PC-3 (cell line): ENCODE results near the gene MAD1L1. TPM values are rescaled to one million over a fixed set of nuclear protein-coding genes. Genes with fewer than 3 reads are reported as not detected.

Experiments
- ATAC-seq: fragments of 200-7000 bp; cut with Tn5 transposase; 2 replicates; pipeline ENCODE4 v1.9.1; 2020; ENCODE audit warnings: mild to moderate bottlenecking, moderate library complexity
- BruUV-seq: library from RNA; stranded (reverse); fragments of 400-500 nt; replicated peaks from 2 replicates; lab custom pipeline; 2021; lab: Mats Ljungman, UMichigan
- CTCF ChIA-PET: fragments of 300-600 bp; sonication (Branson Sonifier 250); formaldehyde crosslinking; loops from one replicate; lab custom pipeline; 2022; ENCODE audit warnings: antibody characterized with exemption; lab: Charles Lee
- POLR2A ChIA-PET: fragments of 300-600 bp; sonication (Branson Sonifier 250); formaldehyde crosslinking; loops from one replicate; lab custom pipeline; 2022; ENCODE audit warnings: antibody characterized with exemption; ENCODE audit not compliant: unreplicated experiment; lab: Charles Lee
- DNase-seq: peaks from one replicate; pipeline ENCODE4 v3.0.0-alpha.2; 2015
- H2AFZ ChIP-seq: fragments of 300-600 bp; sonication (generic); 2 replicates; pipeline ENCODE4 v1.6.0; 2016; ENCODE audit warnings: antibody characterized with exemption, low read length
- H3F3A ChIP-seq: fragments of 300-600 bp; sonication (generic); one replicate; pipeline ENCODE4 v1.6.0; 2017; ENCODE audit warnings: antibody characterized with exemption, low read length, control low read depth, mild to moderate bottlenecking; ENCODE audit not compliant: unreplicated experiment
- H3K27ac ChIP-seq: fragments of 300-600 bp; sonication (generic); 2 replicates; pipeline ENCODE4 v1.5.1; 2016; ENCODE audit warnings: mild to moderate bottlenecking, low read length
- H3K27me3 ChIP-seq: fragments of 300-600 bp; sonication (generic); 2 replicates; pipeline ENCODE4 v1.6.1; 2016; ENCODE audit warnings: low read length, mixed read lengths
- H3K36me3 ChIP-seq: fragments of 300-600 bp; sonication (generic); 2 replicates; pipeline ENCODE4 v1.6.1; 2016; ENCODE audit warnings: low read depth, mixed run types, low read length, mixed read lengths
- H3K4me1 ChIP-seq: fragments of 300-600 bp; sonication (generic); 2 replicates; pipeline ENCODE4 v1.5.1; 2016; ENCODE audit warnings: low read length; ENCODE audit not compliant: insufficient read depth
- H3K4me2 ChIP-seq: fragments of 300-600 bp; sonication (generic); 2 replicates; pipeline ENCODE4 v1.6.0; 2016; ENCODE audit warnings: low read length
- H3K4me3 ChIP-seq: fragments of 300-600 bp; sonication (generic); 2 replicates; pipeline ENCODE4 v1.5.1; 2016; ENCODE audit warnings: mild to moderate bottlenecking, low read length, mixed read lengths
- H3K79me2 ChIP-seq: fragments of 300-600 bp; sonication (generic); 2 replicates; pipeline ENCODE4 v1.6.1; 2017; ENCODE audit warnings: low read length, mixed read lengths
- H3K9ac ChIP-seq: fragments of 300-600 bp; sonication (generic); 2 replicates; pipeline ENCODE4 v1.6.0; 2016; ENCODE audit warnings: mild to moderate bottlenecking, low read length
- H3K9me2 ChIP-seq: fragments of 300-600 bp; sonication (generic); replicated peaks from 2 replicates; pipeline ENCODE4 v1.6.1; 2016; ENCODE audit warnings: mixed run types, low read length, mixed read lengths
- H3K9me3 ChIP-seq: fragments of 300-600 bp; sonication (generic); 2 replicates; pipeline ENCODE4 v1.6.1; 2016; ENCODE audit warnings: low read length, mixed read lengths
- H4K20me1 ChIP-seq: fragments of 300-600 bp; sonication (generic); 2 replicates; pipeline ENCODE4 v1.6.1; 2016; ENCODE audit warnings: low read length, mixed read lengths
- EZH2 ChIP-seq: fragments of 300-600 bp; sonication (generic); IDR thresholded peaks from one replicate; pipeline ENCODE4 v1.6.1; 2017; ENCODE audit warnings: antibody characterized with exemption, mild to moderate bottlenecking, low read length; ENCODE audit not compliant: unreplicated experiment
- EZH2phosphoT487 ChIP-seq: fragments of 300-600 bp; sonication (generic); IDR thresholded peaks from 2 replicates; pipeline ENCODE4 v1.6.1; 2018; ENCODE audit warnings: mild to moderate bottlenecking, antibody characterized with exemption, low read length, borderline replicate concordance
- intact Hi-C: fragments of 100-400 bp; cut with micrococcal nuclease; formaldehyde crosslinking; loops from 2 replicates; pipeline ENCODE4 v1.9.0; 2023
- total RNA-seq: library from RNA; depleted of rRNA; stranded (reverse); fragments of >200 nt; gene quantifications from 2 replicates; pipeline ENCODE4 v1.2.3, GENCODE V29; 2014
- TF ChIP-seq, protein P1 (sequence below): fragments of 300-600 bp; sonication (generic); conservative IDR thresholded peaks from 2 replicates; pipeline ENCODE4 v1.5.1; 2017; ENCODE audit warnings: antibody characterized with exemption, low read depth, mild to moderate bottlenecking, low read length

Gene MAD1L1
- total RNA-seq, 1 experiment from 2014 or later: 88.4 TPM

GRCh38 chr7:2065528-2065927 is 167.2 kb downstream of the MAD1L1 start:
- Histone ChIP-seq H3K9me3 (0 out of 2 replicates have a peak, but pooled peaks cover 1% of the 10 kb centered on the region), H2AFZ (no peak overlapping the region), H3K27ac (no peak overlapping the region), H3K36me3 (peaks cover 1% of the 10 kb centered on the region; the same call in 1 of the 2 replicates), H3K79me2 (no peaks in the 10 kb centered on the region), H4K20me1 (no peaks in the 10 kb centered on the region), H3K4me3 (no peak overlapping the region), H3K9me2 (no peaks in the 10 kb centered on the region), H3K9ac (no peak overlapping the region), H3K4me1 (peaks cover 10% of the 10 kb centered on the region), H3K27me3 (no peaks in the 10 kb centered on the region), H3F3A (no peaks in the 10 kb centered on the region), H3K4me2 (no peak overlapping the region)
- no TSS peak for BruUV-seq
- ATAC-seq (no peak), DNase-seq (no peak)
- CTCF ChIA-PET: no interaction called here
- TF ChIP-seq EZH2phosphoT487 (no peak), EZH2 (no peak)
- POLR2A ChIA-PET: no interaction called here
- intact Hi-C loops: no loop called here

DNA sequence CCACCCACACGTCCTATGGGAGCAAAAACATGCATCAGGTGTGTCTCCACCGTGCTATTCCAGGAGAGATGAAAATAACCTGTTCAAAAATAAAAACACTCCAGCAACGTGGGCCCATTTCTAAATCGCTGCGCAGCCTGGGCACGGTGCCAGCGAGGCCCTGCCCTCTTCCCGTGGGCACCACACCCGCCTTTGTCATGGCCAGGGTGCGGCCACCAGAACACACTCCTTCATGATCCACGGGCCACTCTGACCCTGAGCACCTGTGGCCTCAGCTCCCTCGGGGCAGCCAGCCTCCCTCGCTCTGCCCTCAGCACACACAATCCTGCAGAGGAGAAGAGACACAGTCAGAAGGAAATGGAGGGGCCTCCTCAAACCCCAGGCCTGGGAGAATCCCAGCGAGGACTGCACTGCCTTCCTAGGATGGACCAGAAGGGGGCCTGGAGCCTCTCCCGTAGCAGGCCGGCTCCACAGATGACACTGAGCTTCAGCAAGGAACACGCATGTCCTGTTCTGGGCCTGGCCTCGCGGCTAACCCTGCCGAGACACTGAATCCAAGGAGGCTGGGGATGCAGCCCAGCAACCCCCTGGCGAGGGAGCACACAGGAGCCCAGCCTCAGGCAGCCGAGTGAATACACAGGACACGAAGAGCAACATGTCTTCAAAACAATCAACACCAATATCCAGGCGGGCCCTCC is 169.0 kb downstream of the MAD1L1 start:
- Histone ChIP-seq H3F3A (no peaks in the 10 kb centered on the region), H2AFZ (no peak overlapping the region), H3K27me3 (no peaks in the 10 kb centered on the region), H3K4me1 (peaks cover 10% of the 10 kb centered on the region), H4K20me1 (no peaks in the 10 kb centered on the region), H3K9me2 (no peaks in the 10 kb centered on the region), H3K9me3 (0 out of 2 replicates have a peak, but pooled peaks cover 3% of the 10 kb centered on the region), H3K9ac (no peak overlapping the region), H3K4me3 (no peak overlapping the region), H3K79me2 (no peaks in the 10 kb centered on the region), H3K36me3 (peaks cover 9% of the 10 kb centered on the region; the same call in 1 of the 2 replicates), H3K27ac (peak overlapping the region; percentile 21; the same call in 1 of the 2 replicates), H3K4me2 (no peak overlapping the region)
- intact Hi-C loops: no loop called here
- POLR2A ChIA-PET: interaction anchor here (0.6 kb wide), 1 partner anchor 8 kb away, joined by 4 read pairs; no protein-coding TSS in a partner anchor
- TF ChIP-seq, protein P1, sequence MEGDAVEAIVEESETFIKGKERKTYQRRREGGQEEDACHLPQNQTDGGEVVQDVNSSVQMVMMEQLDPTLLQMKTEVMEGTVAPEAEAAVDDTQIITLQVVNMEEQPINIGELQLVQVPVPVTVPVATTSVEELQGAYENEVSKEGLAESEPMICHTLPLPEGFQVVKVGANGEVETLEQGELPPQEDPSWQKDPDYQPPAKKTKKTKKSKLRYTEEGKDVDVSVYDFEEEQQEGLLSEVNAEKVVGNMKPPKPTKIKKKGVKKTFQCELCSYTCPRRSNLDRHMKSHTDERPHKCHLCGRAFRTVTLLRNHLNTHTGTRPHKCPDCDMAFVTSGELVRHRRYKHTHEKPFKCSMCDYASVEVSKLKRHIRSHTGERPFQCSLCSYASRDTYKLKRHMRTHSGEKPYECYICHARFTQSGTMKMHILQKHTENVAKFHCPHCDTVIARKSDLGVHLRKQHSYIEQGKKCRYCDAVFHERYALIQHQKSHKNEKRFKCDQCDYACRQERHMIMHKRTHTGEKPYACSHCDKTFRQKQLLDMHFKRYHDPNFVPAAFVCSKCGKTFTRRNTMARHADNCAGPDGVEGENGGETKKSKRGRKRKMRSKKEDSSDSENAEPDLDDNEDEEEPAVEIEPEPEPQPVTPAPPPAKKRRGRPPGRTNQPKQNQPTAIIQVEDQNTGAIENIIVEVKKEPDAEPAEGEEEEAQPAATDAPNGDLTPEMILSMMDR: 0 out of 2 replicates have a peak, but pooled peaks have one; percentile 13
- TF ChIP-seq EZH2phosphoT487: no peak
- BruUV-seq: no TSS peak
- CTCF ChIA-PET: interaction anchor here (0.5 kb wide), 1 partner anchor 40 kb away, joined by 3 read pairs; no protein-coding TSS in a partner anchor
- DNase-seq (peak; percentile 45), ATAC-seq (peak; percentile 80)

DNA sequence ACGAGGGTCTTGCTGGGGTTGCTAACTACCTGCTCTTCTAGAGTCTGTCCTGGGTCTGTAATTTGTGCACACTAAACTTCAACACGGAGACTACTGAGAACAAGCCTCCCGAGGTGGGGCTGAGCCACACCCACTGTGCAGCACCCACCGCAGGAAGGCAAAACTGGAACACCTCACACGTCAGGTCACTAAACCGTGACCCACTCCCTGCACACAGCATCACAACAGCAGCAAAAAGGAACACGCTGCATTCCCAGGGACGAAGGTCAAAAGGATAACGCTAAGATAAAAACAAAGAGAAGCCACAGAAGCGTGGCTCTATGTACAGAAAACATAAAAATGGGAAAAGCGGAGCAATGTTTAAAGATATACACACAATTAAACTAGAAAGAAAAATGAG is 170.1 kb downstream of the MAD1L1 start:
- Histone ChIP-seq H3K27ac (no peak overlapping the region), H3K9me3 (0 out of 2 replicates have a peak, but pooled peaks cover 3% of the 10 kb centered on the region), H3K36me3 (peaks cover 9% of the 10 kb centered on the region; the same call in 1 of the 2 replicates), H3K4me3 (no peak overlapping the region), H3K4me1 (peaks cover 10% of the 10 kb centered on the region), H3K4me2 (no peak overlapping the region), H3K27me3 (no peaks in the 10 kb centered on the region), H3F3A (no peaks in the 10 kb centered on the region), H2AFZ (no peak overlapping the region), H3K9ac (no peak overlapping the region), H4K20me1 (no peaks in the 10 kb centered on the region), H3K79me2 (no peaks in the 10 kb centered on the region), H3K9me2 (no peaks in the 10 kb centered on the region)
- intact Hi-C loops: no loop called here
- ChIA-PET POLR2A (no interaction called here), CTCF (no interaction called here)
- BruUV-seq: no TSS peak
- ATAC-seq (no peak), DNase-seq (no peak)
- no peak for TF ChIP-seq EZH2
- no peak for TF ChIP-seq EZH2phosphoT487
- TF ChIP-seq, protein P1: no peak
